ENCODE data around the gene DGKG. TPM values are rescaled to one million over a fixed set of nuclear protein-coding genes. Genes with fewer than 3 reads are reported as not detected.

DGKG gene
- total and polyA plus RNA-seq, 8 donors: 4.2 to 7.6 (median 5.5) TPM

DNA sequence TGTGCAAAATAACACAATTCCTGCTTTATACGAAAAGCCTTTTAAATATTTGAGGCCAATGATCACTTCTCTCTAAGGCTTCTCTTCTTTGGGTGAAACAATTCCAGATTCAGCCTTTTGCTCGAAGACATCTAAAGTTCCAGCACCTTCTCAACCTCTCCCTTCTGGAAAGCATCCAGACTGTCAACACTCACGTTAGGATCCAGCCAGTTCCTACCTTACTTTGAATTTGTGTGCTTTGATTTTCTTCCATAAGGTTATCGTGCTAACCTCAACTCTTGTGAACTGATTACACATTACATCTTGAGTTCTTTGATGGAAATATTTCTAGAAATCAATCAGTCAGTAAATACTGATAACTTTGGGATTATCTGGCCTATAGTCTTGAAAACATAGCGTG is 127.9 kb downstream of the DGKG start:
- Histone ChIP-seq H3K9me3 (no peaks in the 10 kb centered on the region), H3K4me3 (no peak overlapping the region), H3K27me3 (no peaks in the 10 kb centered on the region), H3K36me3 (no peaks in the 10 kb centered on the region), H3K27ac (no peak overlapping the region), H3K4me1 (no peaks in the 10 kb centered on the region)
- TF ChIP-seq, protein P1, sequence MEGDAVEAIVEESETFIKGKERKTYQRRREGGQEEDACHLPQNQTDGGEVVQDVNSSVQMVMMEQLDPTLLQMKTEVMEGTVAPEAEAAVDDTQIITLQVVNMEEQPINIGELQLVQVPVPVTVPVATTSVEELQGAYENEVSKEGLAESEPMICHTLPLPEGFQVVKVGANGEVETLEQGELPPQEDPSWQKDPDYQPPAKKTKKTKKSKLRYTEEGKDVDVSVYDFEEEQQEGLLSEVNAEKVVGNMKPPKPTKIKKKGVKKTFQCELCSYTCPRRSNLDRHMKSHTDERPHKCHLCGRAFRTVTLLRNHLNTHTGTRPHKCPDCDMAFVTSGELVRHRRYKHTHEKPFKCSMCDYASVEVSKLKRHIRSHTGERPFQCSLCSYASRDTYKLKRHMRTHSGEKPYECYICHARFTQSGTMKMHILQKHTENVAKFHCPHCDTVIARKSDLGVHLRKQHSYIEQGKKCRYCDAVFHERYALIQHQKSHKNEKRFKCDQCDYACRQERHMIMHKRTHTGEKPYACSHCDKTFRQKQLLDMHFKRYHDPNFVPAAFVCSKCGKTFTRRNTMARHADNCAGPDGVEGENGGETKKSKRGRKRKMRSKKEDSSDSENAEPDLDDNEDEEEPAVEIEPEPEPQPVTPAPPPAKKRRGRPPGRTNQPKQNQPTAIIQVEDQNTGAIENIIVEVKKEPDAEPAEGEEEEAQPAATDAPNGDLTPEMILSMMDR (IDR thresholded peaks at IDR 0.05): no peak
- DNase-seq (no peak), ATAC-seq (peak; percentile 36)
- intact Hi-C loops (cut with DNase I): no loop called here

DNA sequence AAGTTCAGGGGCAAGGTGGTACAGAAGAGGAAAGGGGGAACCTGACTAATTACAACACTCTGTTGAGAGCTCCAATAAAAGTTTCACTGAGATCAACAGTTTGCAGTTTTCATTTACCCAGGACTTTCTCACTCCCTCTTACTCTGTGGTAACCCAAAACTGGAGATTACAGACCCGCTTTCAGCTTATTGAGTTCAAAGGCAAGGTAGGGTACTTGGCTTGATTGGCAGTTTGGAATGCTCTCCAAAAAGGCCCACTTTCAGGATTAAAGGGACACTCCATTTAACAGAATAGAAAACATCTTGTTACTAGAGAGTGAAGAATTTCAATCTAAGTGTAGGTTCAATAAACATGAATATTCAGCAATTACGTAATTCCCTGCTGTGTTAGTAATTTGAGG is 135.6 kb downstream of the DGKG start:
- H3K4me3 ChIP-seq: no peak overlapping the region
- ATAC-seq (peak; percentile 84), DNase-seq (peak in 1 of 4 donors; percentile 75)
- no peaks in the 10 kb centered on the region for H3K36me3 ChIP-seq
- TF ChIP-seq, protein P1 (IDR thresholded peaks at IDR 0.05): no peak
- no peak overlapping the region for H3K27ac ChIP-seq
- intact Hi-C loops (cut with DNase I): no loop called here
- H3K4me1 ChIP-seq: no peaks in the 10 kb centered on the region
- H3K9me3 ChIP-seq: no peaks in the 10 kb centered on the region
- no peaks in the 10 kb centered on the region for H3K27me3 ChIP-seq

DNA sequence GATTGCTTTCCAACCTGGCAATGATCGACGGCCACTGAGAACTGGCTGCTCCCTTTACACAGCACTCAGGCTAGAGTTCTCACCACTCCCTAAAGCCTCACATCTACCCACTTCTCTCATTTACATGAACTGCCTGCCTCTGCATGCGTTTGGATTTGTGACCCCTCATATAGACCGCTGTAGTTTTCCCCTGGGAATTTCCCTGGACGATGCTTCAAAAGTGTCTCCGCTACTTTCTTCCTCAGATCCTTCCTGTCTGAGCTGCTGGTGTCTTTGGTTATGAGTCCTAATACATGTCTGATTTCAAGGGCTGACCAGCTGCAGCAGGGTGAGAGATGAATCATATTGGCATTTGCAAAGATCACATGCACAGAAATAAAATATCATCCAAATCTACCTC is 136.4 kb downstream of the DGKG start:
- no peaks in the 10 kb centered on the region for H3K27me3 ChIP-seq
- DNase-seq (no peak), ATAC-seq (peak; percentile 73)
- TF ChIP-seq, protein P1 (IDR thresholded peaks at IDR 0.05): no peak
- intact Hi-C loops (cut with DNase I): no loop called here
- H3K36me3 ChIP-seq: no peaks in the 10 kb centered on the region
- H3K27ac ChIP-seq: no peak overlapping the region
- H3K4me1 ChIP-seq: no peaks in the 10 kb centered on the region
- no peak overlapping the region for H3K4me3 ChIP-seq
- no peaks in the 10 kb centered on the region for H3K9me3 ChIP-seq

DNA sequence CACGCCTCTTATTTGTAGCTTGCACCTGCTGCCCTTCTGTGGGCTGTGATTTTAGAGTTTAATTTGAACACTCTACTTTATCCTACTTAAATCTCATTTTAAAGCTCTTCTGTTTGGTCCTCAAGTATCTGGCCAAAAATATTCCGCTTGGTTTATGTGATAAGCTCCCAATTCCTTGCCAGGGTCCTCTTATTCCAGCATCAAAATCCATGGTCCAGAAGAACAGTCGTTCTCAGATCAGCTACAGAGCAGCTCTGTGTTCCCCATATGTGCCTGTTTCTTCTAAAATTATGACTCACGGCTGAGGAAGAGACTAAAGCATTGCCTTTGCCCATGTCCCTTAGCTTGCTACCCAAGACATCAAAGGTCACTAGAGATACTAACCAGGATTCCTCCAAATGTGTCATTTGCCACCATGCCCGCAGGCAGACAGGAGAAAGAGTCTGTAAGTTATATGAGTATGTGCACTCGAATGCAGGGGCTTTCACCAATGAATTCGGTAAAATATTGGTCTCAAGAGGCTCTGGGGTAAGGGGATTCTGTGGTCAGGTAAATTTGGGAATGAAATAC is 137.9 kb downstream of the DGKG start:
- H3K4me3 ChIP-seq: no peak overlapping the region
- no peak overlapping the region for H3K27ac ChIP-seq
- ATAC-seq (no peak), DNase-seq (no peak)
- no peaks in the 10 kb centered on the region for H3K27me3 ChIP-seq
- no peaks in the 10 kb centered on the region for H3K4me1 ChIP-seq
- intact Hi-C loops (cut with DNase I): no loop called here
- no peaks in the 10 kb centered on the region for H3K36me3 ChIP-seq
- TF ChIP-seq, protein P1 (IDR thresholded peaks at IDR 0.05): no peak
- no peaks in the 10 kb centered on the region for H3K9me3 ChIP-seq

DNA sequence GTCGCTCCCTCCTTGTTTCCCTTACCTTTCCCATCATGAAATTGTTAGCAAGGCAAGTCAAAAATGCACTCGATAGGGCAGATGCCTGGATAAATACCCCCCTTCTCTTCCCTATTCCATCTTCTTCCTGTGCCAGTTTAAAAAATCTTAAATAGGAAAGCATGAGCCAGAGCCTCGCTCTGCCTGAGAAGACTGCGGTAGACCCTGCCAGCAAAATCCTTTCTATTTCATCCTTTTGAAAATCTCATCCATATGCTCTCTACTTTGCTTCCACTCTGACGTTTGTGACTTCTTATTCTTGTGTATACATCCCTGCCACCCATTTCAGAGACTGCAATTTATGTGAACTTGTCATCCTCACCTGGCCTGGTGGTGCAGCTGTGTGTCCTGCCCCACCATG is 138.6 kb downstream of the DGKG start:
- H3K4me3 ChIP-seq: no peak overlapping the region
- no peak for DNase-seq
- H3K4me1 ChIP-seq: no peaks in the 10 kb centered on the region
- no peaks in the 10 kb centered on the region for H3K36me3 ChIP-seq
- no peaks in the 10 kb centered on the region for H3K9me3 ChIP-seq
- intact Hi-C loops (cut with DNase I): no loop called here
- H3K27me3 ChIP-seq: no peaks in the 10 kb centered on the region
- ATAC-seq: no peak
- TF ChIP-seq, protein P1 (IDR thresholded peaks at IDR 0.05): no peak
- H3K27ac ChIP-seq: no peak overlapping the region

Measured in left lung (tissue), 10 donors.